Measurements from ENCODE around the gene LMBR1.

LMBR1 gene

GRCh38 chr7:156725936-156726335 lies 167.0 kb downstream of the LMBR1 start:
- TF ChIP-seq TAF1 (IDR thresholded peaks at IDR 0.05; ENCODE audit: borderline replicate concordance, insufficient read depth, low read length) (no peak), FOXP2 (optimal IDR thresholded peaks at IDR 0.05; ENCODE audit: borderline replicate concordance, extremely low read depth, extremely low read length, insufficient read depth) (no peak), SIN3A (IDR thresholded peaks at IDR 0.05; ENCODE audit: borderline replicate concordance, insufficient read depth, low read length) (no peak), POLR2AphosphoS5 (IDR thresholded peaks at IDR 0.05; ENCODE audit: low read depth, low read length) (no peak), REST (IDR thresholded peaks at IDR 0.05; ENCODE audit: insufficient read depth in 1 of 2, low read depth in 2 of 2, low read length in 2 of 2) (no peak)

- TF ChIP-seq TAF1 (IDR thresholded peaks at IDR 0.05; ENCODE audit: borderline replicate concordance, insufficient read depth, low read length), result no peak
- no peak for TF ChIP-seq REST (IDR thresholded peaks at IDR 0.05; ENCODE audit: insufficient read depth in 1 of 2, low read depth in 2 of 2, low read length in 2 of 2)
These were observed 167.9 kb downstream of the LMBR1 start for GRCh38 chr7:156725073-156725472.

GRCh38 chr7:156722043-156722826 lies 170.7 kb downstream of the LMBR1 start:
- TF ChIP-seq TAF1 (IDR thresholded peaks at IDR 0.05; ENCODE audit: borderline replicate concordance, insufficient read depth, low read length), result no peak
- no peak for TF ChIP-seq SIN3A (IDR thresholded peaks at IDR 0.05; ENCODE audit: borderline replicate concordance, insufficient read depth, low read length)
- no peak for TF ChIP-seq REST (IDR thresholded peaks at IDR 0.05; ENCODE audit: insufficient read depth in 1 of 2, low read depth in 2 of 2, low read length in 2 of 2)
- TF ChIP-seq FOXP2 (optimal IDR thresholded peaks at IDR 0.05; ENCODE audit: borderline replicate concordance, extremely low read depth, extremely low read length, insufficient read depth), result no peak
- no peak for TF ChIP-seq POLR2AphosphoS5 (IDR thresholded peaks at IDR 0.05; ENCODE audit: low read depth, low read length)

- TF ChIP-seq TAF1 (IDR thresholded peaks at IDR 0.05; ENCODE audit: borderline replicate concordance, insufficient read depth, low read length) (no peak), SIN3A (IDR thresholded peaks at IDR 0.05; ENCODE audit: borderline replicate concordance, insufficient read depth, low read length) (no peak)
These were observed 189.1 kb downstream of the LMBR1 start for GRCh38 chr7:156703773-156704482.

GRCh38 chr7:156703209-156703608 lies 189.8 kb downstream of the LMBR1 start:
- TF ChIP-seq SIN3A (IDR thresholded peaks at IDR 0.05; ENCODE audit: borderline replicate concordance, insufficient read depth, low read length), result no peak
- no peak for TF ChIP-seq REST (IDR thresholded peaks at IDR 0.05; ENCODE audit: insufficient read depth in 1 of 2, low read depth in 2 of 2, low read length in 2 of 2)
- no peak for TF ChIP-seq TAF1 (IDR thresholded peaks at IDR 0.05; ENCODE audit: borderline replicate concordance, insufficient read depth, low read length)
- TF ChIP-seq FOXP2 (optimal IDR thresholded peaks at IDR 0.05; ENCODE audit: borderline replicate concordance, extremely low read depth, extremely low read length, insufficient read depth), result no peak
- no peak for TF ChIP-seq POLR2AphosphoS5 (IDR thresholded peaks at IDR 0.05; ENCODE audit: low read depth, low read length)

Measured in PFSK-1 (cell line).